GM03348 (cell line): ENCODE measurements around the gene LRRC74B.
"Not testable (repeated sequence)": the region's sequence is repeated elsewhere in the genome, so short reads cannot be mapped to it uniquely, and the experiment has no call there.

Experiments
- DNase-seq: peaks from one replicate; pipeline ENCODE4 v3.0.0; 2012; ENCODE audit warnings: low spot score

The LRRC74B gene

DNA sequence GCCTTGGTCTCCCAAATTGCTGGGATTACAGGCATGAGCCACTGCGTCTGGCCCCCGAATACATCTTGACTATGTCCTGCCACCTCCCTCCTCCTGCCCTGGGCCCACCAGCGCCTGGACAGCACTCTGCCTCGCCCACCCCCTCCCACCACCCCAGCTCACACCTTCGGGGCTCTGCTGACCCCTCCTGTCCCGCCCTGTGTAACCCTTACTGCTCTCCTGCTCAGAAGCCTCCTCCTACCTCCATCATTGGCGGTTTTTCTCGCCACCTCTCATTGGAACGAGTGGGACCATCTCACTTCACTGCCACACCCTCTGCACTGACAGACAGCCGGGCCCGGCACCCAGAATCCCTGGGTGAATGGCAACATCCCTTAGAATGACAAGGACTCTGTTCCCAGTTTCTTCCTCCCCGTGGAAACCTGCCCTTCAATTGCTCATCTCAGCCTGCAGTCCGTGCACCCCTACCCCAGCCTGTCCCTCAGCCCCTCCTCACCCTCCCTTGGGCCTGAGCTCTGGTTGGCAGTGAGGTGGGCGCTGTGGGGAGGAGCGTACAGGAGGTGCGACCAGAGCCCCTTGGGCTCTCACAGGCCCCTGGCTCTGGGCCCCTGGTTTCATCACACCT lies 32.2 kb downstream of the LRRC74B start:
- DNase-seq, result no peak

DNA sequence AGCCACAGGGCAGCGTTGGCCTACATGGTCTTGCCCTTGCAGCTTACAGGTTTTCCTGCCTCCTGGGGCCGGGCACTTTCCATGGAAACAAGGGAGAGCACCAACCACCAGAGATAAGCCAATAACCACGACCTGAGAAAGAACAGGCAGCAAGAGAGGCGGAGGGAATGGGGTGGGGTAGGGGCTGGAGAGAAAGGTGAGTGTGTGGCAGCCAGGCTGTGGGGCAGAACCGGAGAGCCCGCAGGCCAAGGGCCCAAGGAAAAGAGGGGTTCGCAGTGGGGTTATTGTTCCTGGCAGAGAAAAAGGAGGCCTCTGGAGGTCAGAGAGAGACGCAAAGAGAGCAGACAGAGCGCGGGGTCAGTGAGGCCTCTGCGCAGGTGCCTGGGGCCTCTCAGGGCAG lies 33.2 kb downstream of the LRRC74B start:
- no peak for DNase-seq

GRCh38 chr22:21079493-21079892 lies 33.7 kb downstream of the LRRC74B start:
- no peak for DNase-seq

GRCh38 chr22:21080435-21081137 lies 34.8 kb downstream of the LRRC74B start:
- DNase-seq, result no peak

DNA sequence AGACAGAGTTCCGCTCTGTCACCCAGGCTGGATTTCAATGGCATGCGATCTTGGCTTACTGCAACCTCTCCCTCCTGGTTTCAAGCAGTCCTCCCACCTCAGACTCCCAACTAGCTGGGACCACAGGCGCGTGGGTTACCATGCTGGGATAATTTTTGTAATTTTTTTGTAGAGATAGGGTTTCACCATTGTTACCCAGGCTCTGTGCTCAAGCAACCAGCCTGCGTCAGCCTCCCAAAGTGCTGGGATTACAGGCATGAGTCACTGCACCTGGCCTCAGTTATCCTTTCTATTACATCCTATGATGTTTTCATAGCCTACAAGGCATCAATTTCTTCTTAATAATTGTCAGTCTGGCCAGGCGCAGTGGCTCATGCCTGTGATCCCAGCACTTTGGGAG lies 36.5 kb downstream of the LRRC74B start:
- no peak for DNase-seq

GRCh38 chr22:21087119-21087518 lies 41.4 kb downstream of the LRRC74B start:
- no peak for DNase-seq

- not testable (repeated sequence) for DNase-seq
Observed at GRCh38 chr22:21087926-21088325, 42.2 kb downstream of the LRRC74B start.

GRCh38 chr22:21091220-21091619 lies 45.5 kb downstream of the LRRC74B start:
- not testable (repeated sequence) for DNase-seq

DNA sequence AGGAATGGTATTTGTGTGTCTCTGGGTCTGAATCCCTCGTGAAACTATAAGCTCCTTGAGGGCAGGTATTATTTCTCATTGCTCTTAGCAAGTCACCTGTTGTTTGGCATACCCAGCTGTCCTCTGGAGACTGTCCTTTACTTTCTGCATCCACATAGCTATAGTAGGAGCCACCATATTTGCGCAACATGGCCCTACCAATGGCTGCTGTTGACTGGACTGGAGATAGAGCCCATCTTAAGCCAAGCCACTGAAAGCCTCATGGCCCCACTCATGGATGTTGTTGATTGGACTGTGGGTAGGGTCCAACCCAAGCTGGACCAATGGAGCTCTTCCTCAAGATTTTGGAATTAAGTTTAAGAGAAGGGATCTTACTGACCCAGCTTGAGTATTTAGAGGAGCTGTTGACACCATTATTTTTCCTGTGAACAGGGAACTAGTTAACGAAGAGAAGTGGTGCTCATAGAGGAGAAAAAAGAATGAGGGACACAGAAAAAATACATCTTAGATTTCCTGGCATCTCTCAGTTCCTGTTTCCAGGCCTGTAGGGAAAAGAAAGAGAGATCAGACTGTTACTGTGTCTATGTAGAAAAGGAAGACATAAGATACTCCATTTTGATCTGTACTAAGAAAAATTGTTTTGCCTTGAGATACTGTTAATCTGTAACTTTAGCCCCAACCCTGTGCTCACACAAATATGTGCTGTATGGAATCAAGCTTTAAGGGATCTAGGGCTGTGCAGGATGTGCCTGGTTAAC lies 47.2 kb downstream of the LRRC74B start:
- no peak for DNase-seq

- DNase-seq, result not testable (repeated sequence)
Observed at GRCh38 chr22:21093555-21094137, 47.9 kb downstream of the LRRC74B start.

DNA sequence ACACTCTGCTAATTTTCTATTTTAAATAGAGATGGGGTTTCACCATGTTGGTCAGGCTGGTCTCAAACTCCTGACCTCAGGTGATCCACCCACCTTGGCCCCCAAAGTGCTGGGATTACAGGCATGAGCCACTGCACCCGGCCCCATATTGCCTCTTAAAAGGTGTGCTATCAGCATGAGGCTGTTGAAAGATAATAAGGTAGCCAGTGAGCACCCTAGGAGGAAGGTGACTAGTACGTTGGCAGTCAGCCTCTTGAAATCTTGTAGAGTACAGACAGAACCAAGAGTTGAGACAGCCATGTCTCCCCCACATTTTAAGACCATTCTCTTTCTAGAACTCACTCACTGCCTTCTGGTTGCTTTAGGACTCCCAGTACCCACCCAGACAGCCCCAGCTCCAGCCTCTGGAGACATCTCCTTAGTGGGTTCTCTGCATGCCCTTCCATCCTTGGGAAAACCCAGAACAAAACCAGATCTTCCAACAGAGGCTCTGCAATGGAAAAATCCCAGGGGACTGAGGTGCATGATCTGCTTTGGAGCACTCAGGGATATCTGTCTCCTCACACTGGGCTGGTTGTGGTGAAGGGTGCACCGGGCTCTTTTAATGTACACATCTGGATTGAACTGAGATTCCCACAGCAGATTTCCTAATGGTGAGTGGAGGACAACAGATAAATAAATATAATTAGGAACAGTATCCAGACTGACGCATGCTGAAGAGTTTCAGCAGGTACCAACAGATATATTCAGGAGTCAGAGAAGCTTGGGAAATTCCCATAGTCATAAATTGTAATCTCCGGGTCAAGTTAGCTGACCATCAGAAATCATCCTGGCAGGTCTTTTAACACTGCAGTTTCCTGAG lies 49.4 kb downstream of the LRRC74B start:
- DNase-seq, result no peak

DNA sequence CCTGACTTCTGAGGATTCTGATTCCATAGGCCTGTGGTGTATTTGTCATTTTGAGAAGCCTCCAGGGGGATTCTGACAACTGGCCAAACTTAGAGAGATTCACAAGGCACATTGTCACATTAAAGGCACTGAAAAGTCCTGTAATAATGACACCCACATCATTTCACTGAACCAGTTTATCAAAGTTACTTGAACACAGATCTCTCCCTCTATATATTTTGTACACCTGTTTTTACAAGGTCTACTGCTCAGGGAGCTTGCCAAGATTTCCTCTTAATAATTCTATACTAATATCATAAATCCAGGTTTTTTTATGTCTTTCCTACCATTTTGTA lies 50.0 kb downstream of the LRRC74B start:
- DNase-seq, result no peak

- not testable (repeated sequence) for DNase-seq
Observed at GRCh38 chr22:21096878-21097277, 51.1 kb downstream of the LRRC74B start.

DNA sequence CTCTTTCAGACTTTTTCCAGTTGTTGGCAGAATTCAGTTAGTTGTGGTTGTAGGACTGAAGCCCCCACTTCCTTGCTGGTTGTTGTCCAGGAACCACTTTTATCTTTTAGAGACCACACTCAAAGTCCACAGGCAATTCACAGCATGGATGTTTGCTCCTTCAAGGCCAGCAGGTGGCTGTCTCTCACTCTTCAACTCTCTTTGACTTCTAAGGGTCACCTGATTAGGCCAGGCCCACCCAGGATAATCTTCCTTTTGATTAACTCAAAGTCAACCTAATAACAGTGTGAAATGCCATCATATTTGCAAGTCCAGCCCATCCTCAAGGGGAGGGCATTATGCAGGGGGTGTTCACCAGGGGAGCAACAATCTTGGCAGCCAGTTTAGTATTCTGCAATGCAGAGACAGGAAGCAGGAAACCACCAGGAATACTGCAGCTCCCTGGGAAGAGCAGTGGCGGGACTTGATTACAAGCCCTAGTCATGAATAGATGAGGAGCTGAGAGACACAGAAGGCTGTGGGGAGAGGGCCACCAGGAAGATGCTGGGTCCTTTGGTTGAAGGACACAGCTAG lies 52.4 kb downstream of the LRRC74B start:
- no peak for DNase-seq

DNA sequence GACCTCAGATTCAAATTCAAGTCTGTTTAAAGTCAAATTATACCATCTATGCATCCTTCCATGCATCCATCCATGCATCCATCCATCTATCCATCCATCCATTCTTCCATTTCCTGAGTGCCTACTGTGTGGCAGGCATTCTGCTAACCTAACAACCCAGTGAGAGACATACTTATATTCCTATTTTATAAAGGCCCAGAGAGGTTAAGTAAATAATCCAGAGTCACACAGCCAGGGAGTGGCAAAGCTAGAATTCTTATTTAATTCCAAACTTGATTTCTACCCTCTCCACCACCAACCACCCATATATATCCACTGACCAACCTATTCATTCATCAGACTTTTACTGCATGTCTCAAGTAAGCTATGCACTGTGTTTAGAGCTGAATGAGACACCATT lies 53.8 kb downstream of the LRRC74B start:
- DNase-seq, result no peak

- no peak for DNase-seq
Observed at GRCh38 chr22:21100149-21101032, 54.6 kb downstream of the LRRC74B start.

DNA sequence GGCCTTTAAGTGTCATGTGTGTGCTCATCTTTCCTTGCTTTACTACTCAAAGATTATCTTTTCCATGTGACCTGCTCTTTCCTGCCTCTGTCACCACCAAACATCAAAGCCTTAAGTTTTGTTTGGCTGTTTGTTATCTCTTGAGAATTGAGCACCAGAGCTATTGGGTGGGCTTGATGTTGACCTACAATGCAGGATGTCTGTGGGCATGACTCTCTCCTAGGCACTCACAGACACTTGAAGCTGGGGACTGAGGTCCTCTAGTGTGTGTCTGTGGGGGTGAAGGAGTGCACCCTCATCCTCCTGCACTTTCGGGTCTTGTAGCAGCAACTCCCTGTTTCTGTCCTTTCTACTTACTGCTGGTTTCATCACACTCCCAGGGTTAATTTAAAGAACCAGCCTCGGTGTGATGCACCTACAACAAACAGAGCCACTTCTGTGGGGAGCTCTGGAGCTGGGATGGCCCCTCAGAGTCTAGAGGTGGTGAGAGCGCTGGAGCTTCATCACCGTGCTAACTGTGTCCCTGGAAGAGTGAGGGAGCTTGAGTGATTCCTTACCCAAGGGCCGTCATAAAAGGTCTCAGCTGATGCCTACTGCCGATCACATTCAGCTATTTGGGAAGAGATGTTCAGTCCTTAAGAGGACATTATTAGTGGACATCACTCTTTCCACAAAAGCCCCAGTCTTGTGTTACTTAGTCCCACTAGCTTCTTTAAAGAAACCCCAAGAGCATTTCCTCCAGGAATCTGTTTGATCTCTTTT lies 56.3 kb downstream of the LRRC74B start:
- DNase-seq, result no peak

GRCh38 chr22:21102659-21103267 lies 57.0 kb downstream of the LRRC74B start:
- DNase-seq, result peak; percentile 91

- no peak for DNase-seq
Observed at GRCh38 chr22:21103633-21104032, 57.9 kb downstream of the LRRC74B start.
